Lung (tissue), 12 donors: Measurements from ENCODE around the gene CDC14A. TPM values are rescaled to one million over a fixed set of nuclear protein-coding genes. Genes with fewer than 3 reads are reported as not detected.

Experiments
- ATAC-seq: fragments of 200-7000 bp; cut with Tn5 transposase; one replicate; pipeline ENCODE4 v1.9.1; 2020; ENCODE audit warnings: moderate number of reproducible peaks; ENCODE audit not compliant: insufficient read depth, low FRiP score
- DNase-seq, 3 donors: peaks; one replicate each; pipeline ENCODE4 v3.0.0-alpha.2; 2013 to 2017
- H3K27ac ChIP-seq, 2 donors: one replicate each; pipeline ENCODE4 v1.5.1; 2013; ENCODE audit warnings: mild to moderate bottlenecking in 2 of 2, moderate library complexity in 2 of 2, control low read depth in 1 of 2, inconsistent platforms in 1 of 2, low read depth in 1 of 2, low read length in 1 of 2
- H3K27me3 ChIP-seq, 3 donors: one replicate each; pipeline ENCODE4 v1.5.1; 2013; ENCODE audit warnings: low read length in 2 of 3; ENCODE audit not compliant: control insufficient read depth in 3 of 3, insufficient read depth in 3 of 3
- H3K36me3 ChIP-seq, 4 donors: one replicate each; pipeline ENCODE4 v1.5.1; 2013; ENCODE audit warnings: low read length in 4 of 4, mild to moderate bottlenecking in 1 of 4, moderate library complexity in 1 of 4; ENCODE audit not compliant: control insufficient read depth in 4 of 4, insufficient read depth in 4 of 4
- H3K4me1 ChIP-seq, 5 donors: one replicate each; pipeline ENCODE4 v1.5.1; 2013; ENCODE audit warnings: low read length in 5 of 5, mild to moderate bottlenecking in 2 of 5, moderate library complexity in 1 of 5; ENCODE audit not compliant: control insufficient read depth in 5 of 5, insufficient read depth in 5 of 5
- H3K4me3 ChIP-seq: one replicate; pipeline ENCODE4 v1.5.1; 2013; ENCODE audit warnings: mild to moderate bottlenecking, control low read depth, moderate library complexity
- H3K9ac ChIP-seq, 2 donors: one replicate each; pipeline ENCODE4 v1.5.1; 2013; ENCODE audit warnings: low read length in 2 of 2, control low read depth in 1 of 2; ENCODE audit not compliant: insufficient read depth in 1 of 2
- H3K9me3 ChIP-seq, 4 donors: one replicate each; pipeline ENCODE4 v1.5.1; 2013; ENCODE audit warnings: low read length in 3 of 4, mild to moderate bottlenecking in 1 of 4, moderate library complexity in 1 of 4; ENCODE audit not compliant: control insufficient read depth in 4 of 4, insufficient read depth in 3 of 4
- WGBS, 2 donors: extraction: QIAGEN DNeasy Blood & Tissue Kit; methylation state at CpG; one replicate each; pipeline ENCODE4 v1.1.7; 2013; 5-methylcytosine and 5-hydroxymethylcytosine counted together
- polyA plus RNA-seq, 2 donors: library from polyadenylated mRNA; stranded (reverse); fragments of 200-250 nt; gene quantifications; one replicate each; pipeline ENCODE4 v1.2.1, GENCODE V29; 2013
- total RNA-seq, 2 donors: library from RNA; depleted of rRNA in 1 of 2; stranded (reverse); fragments of >200 nt in 1 of 2; gene quantifications; one replicate each; pipeline ENCODE4 v1.2.1, GENCODE V29; 2014 to 2021
- TF ChIP-seq, protein P1 (sequence below): IDR thresholded peaks from 2 replicates; pipeline ENCODE4 v1.5.1; 2012; ENCODE audit warnings: mild to moderate bottlenecking; ENCODE audit errors: control extremely low read depth, extremely low read depth
- donor health status: control.
- donor health status: control.
- donor health status: Bipolar disorder and iron deficiency.
- donor health status: healthy.
- donor health status: DM: yes; HTN: yes; CAD: no.

CDC14A gene
- total and polyA plus RNA-seq, 4 donors: 3.6 to 45.4 (median 12.1) TPM

DNA sequence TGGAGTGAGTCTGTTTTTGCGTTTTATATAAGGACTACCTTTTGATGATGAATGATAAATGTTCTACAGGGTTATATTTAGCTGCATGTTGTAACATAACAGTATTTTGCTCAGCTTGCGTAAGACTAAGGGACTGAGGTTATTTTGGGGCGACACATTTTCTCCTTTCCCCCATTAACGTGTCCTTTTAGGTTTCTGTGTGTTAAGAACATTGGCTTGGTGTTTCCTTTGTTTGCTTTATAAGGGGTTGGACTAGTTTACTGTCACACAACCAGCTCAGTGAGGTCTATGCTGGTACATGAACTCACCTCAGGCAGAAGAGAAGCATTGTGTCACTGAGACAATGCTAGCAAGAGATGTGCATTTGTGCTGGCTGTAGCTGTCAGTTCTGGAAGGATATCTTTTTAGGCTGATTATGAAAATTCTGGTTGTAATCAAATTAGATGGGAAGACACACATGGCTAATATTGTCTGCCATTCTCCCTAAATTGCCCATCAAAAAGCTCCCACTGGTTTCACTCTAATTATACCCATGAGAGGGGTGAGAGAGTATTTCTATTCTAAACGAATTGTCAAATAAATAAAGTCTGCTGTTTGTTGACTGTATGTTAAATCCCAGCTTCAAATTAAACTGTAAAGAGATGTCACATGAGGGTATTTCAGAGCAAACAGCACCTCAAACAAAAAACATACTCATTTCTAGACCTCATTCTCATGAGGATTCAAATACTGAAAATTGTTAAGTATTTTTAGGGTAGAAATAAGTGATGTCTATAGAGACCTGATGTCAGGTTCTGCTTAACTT, 62.6 kb downstream of the CDC14A start:
- peaks cover 0 to 5% (median 0%) of the 10 kb centered on the region in 5 donors for H3K4me1 ChIP-seq
- ATAC-seq (no peak), DNase-seq (no peak)
- 25 to 39% methylated on average over 5 of the region's 5 CpGs for WGBS, 2 donors
- TF ChIP-seq, protein P1, sequence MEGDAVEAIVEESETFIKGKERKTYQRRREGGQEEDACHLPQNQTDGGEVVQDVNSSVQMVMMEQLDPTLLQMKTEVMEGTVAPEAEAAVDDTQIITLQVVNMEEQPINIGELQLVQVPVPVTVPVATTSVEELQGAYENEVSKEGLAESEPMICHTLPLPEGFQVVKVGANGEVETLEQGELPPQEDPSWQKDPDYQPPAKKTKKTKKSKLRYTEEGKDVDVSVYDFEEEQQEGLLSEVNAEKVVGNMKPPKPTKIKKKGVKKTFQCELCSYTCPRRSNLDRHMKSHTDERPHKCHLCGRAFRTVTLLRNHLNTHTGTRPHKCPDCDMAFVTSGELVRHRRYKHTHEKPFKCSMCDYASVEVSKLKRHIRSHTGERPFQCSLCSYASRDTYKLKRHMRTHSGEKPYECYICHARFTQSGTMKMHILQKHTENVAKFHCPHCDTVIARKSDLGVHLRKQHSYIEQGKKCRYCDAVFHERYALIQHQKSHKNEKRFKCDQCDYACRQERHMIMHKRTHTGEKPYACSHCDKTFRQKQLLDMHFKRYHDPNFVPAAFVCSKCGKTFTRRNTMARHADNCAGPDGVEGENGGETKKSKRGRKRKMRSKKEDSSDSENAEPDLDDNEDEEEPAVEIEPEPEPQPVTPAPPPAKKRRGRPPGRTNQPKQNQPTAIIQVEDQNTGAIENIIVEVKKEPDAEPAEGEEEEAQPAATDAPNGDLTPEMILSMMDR: no peak
- H3K4me3 ChIP-seq: no peak overlapping the region
- H3K9me3 ChIP-seq: no peaks in the 10 kb centered on the region
- no peak overlapping the region for H3K27ac ChIP-seq
- no peaks in the 10 kb centered on the region for H3K27me3 ChIP-seq
- H3K36me3 ChIP-seq: peaks cover 0 to 4% (median 0%) of the 10 kb centered on the region in 4 donors
- no peak overlapping the region for H3K9ac ChIP-seq

DNA sequence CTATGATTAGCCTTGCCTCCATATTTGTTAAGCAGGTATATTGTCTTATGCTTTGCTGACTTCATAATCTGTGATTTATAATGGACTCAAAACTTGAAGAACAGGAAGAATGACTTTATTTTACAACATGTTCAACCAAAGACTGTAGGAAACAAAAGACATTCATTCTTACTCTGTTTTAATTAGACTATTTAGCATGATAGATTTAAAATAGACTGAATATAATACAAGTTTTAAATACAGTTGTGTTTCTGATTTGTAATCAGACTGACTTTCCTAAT, 63.1 kb downstream of the CDC14A start:
- DNase-seq: no peak
- no peak for ATAC-seq
- no peak overlapping the region for H3K4me3 ChIP-seq
- peaks cover 0 to 4% (median 0%) of the 10 kb centered on the region in 4 donors for H3K36me3 ChIP-seq
- no peaks in the 10 kb centered on the region for H3K9me3 ChIP-seq
- TF ChIP-seq, protein P1: no peak
- H3K4me1 ChIP-seq: peaks cover 0 to 5% (median 0%) of the 10 kb centered on the region in 5 donors
- H3K9ac ChIP-seq: no peak overlapping the region
- H3K27me3 ChIP-seq: no peaks in the 10 kb centered on the region
- no peak overlapping the region for H3K27ac ChIP-seq

DNA sequence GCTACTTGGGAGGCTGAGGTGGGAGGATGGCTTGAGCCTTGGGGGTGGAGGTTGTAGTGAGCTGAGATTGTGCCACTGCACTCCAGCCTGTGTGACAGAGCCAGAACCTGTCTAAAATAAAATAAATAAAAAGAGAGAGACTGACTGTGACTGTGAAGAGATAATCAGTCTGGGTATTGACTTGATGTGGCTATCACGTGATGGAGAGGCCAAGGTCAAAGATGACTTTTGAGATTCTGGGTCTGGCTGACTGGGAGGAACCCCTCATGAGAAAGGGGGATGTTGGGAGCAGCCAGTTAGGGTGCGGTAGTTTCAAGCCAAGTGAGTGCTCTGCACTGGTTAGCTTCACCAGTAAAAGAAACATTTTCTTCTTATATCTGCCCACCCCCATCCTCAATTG, 66.8 kb downstream of the CDC14A start:
- no peak for ATAC-seq
- peaks cover 0 to 5% (median 0%) of the 10 kb centered on the region in 5 donors for H3K4me1 ChIP-seq

More for the DNA sequence above, 66.8 kb downstream of the CDC14A start:
- DNase-seq: no peak
- Histone ChIP-seq H3K36me3 (peaks cover 0 to 4% (median 2%) of the 10 kb centered on the region in 4 donors), H3K27ac (no peak overlapping the region), H3K4me3 (no peak overlapping the region), H3K9ac (no peak overlapping the region), H3K9me3 (no peaks in the 10 kb centered on the region), H3K27me3 (no peaks in the 10 kb centered on the region)
- 92 to 93% methylated on average over 2 of the region's 2 CpGs for WGBS, 2 donors
- TF ChIP-seq, protein P1: no peak
